C4-2B (cell line): Measurements from ENCODE around the gene PTPRN2.

Experiments used
- H3K27ac ChIP-seq: fragments of 450-650 bp; 2 replicates; pipeline ENCODE4 v1.5.1; 2017
- CTCF ChIP-seq: fragments of 450-650 bp; conservative IDR thresholded peaks from 2 replicates; pipeline ENCODE4 v1.5.1; 2017; ENCODE audit warnings: mild to moderate bottlenecking
- ZFX ChIP-seq: fragments of 450-650 bp; IDR thresholded peaks from 2 replicates; pipeline ENCODE4 v1.6.1; 2017

The PTPRN2 gene

DNA sequence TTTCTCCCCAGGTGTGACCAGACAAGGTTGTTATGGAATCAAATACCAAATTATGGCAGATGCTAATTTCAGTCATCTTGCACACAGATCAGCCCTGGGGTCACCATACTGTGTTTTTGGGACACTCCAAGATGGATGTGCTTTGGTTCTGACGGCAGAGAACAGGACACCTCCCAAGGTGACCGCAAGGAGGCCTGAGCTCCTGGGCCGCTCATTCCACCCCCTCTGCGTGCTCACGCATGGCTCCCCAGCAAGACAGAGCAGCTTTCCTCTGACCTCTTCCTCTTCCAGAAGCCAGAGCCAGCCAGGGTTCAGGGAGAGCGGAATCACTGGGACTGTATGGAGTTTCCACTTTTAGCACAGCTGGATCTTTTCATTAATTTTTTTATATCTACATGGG, 848.0 kb downstream of the PTPRN2 start:
- TF ChIP-seq ZFX (no peak), CTCF (no peak)

DNA sequence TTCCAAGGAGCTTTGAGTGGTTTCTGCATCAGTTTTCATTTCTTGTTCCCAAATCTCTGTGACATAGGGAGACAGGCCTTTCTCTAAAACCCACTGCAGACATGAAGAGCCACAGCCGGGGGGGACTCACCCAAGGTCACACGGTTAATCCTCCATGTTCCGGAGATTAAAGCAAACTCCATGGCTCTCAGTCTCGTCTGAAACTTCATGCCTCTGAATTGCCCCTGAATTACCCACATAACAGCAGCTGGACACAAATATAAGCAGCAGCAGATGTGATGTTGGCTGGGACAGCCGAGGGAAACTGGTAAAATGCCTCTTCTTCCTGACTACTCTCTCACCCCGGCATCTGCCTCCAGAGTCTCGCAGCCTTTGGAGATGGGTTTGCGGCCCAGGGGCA, 848.6 kb downstream of the PTPRN2 start:
- TF ChIP-seq CTCF = no peak
- TF ChIP-seq ZFX = no peak
- no peak overlapping the region for H3K27ac ChIP-seq

More for the DNA sequence above, 848.0 kb downstream of the PTPRN2 start:
- no peak overlapping the region for H3K27ac ChIP-seq

- H3K27ac ChIP-seq = no peak overlapping the region
- TF ChIP-seq ZFX (no peak), CTCF (no peak)
Observed at GRCh38 chr7:157738066-157738460, 849.6 kb downstream of the PTPRN2 start.

DNA sequence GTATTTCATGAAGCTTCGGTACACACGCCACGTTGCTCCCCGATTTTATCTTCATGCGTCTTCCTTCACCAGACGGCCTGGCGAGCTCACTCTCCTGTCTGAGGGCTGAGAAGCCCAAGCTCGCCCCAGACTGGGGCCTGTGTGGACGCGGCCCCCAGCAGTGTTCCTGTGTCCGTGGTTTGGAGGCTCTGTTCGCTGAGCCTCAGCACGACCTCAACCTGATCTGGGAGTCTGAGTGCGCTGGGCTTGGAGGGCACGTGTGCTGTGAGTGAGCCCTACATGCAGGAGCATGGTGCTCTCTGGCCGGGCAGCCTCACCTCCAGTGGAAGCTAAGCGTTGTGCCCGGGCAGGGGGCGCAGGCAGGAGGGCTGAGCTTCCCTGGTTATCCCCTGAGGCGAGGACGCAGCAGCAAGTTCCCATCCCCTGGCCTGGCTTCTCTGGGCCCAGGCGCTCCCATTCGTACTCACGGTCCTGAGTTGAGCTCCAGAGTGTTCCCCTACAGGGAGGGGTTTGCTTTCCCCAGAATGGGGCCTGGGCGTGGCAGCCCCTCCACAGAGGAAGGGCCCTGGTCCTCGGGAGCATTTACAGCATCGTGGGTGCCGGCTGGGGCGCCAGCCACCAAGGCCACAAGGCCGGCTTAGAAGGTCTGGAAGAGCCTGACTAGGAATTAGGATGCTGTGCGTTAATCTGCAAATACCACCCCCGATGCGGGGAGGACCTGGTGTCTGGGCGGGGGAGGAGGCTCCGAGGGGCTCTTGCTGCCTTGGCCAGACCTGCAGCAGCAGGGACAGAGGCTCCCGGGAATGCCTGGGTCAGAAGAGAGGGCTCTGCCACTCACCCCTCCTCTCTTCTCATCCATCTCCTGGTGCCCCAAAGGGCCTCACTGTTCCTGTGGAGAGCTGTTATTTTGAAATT, 850.2 kb downstream of the PTPRN2 start:
- H3K27ac ChIP-seq = no peak overlapping the region
- no peak for TF ChIP-seq ZFX
- TF ChIP-seq CTCF = no peak

- H3K27ac ChIP-seq = no peak overlapping the region
- TF ChIP-seq ZFX (no peak), CTCF (no peak)
Observed at GRCh38 chr7:157736341-157736740, 851.3 kb downstream of the PTPRN2 start.

DNA sequence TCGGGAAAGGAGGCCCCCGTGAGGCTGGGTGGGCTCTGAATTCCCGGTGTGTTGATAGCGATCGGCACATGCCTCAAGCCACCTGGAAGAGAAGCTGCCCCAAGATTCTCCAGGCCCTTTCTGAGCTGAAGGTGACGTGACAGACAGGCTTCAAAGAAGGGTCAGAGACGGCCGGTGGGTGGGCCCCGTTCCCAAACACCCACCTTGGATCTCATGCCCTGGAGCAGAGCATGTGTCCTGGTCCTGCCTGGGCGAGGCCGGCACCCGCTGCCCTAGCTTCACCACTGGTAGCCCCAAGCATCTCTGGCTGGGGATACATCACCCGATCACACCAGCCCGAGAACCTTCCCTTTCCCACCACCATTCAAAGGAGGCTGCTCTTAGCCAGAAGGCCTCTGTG, 851.8 kb downstream of the PTPRN2 start:
- no peak overlapping the region for H3K27ac ChIP-seq
- TF ChIP-seq CTCF (no peak), ZFX (no peak)
